Activated effector memory CD4-positive, alpha-beta T cell treated with Interleukin-2 at 50 U/mL for 16 hours (primary cell): ENCODE data around the gene RELN.
"Not testable (repeated sequence)": the region's sequence is repeated elsewhere in the genome, so short reads cannot be mapped to it uniquely, and the experiment has no call there.

Experiments used
- DNase-seq: peaks from one replicate; pipeline ENCODE4 v3.0.0-alpha.2; 2020

The RELN gene

DNA sequence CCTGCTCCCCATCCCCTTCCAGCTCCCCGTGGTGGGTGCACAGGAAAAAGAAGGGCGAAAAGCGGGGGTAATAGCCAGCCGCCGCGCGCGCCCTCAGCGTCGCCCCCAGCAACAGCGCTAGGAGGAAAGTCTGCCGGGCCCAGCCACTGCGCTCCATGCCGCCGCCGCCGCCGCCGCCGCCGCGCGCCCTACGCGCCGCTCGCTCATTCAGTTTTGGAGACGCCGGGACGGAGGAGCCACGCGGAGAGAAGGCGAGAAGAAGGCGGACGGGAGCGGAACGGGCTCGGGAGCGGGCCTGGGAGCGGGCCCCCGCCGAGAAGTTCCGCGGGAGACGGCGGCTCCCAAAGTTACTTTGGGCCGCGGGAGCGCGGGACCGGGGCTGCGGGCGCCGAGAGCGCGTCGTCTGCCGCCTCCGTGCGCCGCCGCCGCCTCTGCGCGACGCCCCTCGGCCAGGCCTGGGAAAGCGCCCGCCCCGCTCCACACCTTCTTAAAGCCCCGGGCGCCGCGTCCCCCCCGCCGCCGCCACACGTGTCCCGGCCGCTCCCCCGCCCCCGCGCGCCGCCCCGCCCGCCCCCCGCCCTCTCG is at the start of gene RELN:
TSS of gene RELN (minus strand) at position 459 of the 585 bp plus-strand sequence. CDS start at position 157, 302 bp downstream.
- no peak for DNase-seq

DNA sequence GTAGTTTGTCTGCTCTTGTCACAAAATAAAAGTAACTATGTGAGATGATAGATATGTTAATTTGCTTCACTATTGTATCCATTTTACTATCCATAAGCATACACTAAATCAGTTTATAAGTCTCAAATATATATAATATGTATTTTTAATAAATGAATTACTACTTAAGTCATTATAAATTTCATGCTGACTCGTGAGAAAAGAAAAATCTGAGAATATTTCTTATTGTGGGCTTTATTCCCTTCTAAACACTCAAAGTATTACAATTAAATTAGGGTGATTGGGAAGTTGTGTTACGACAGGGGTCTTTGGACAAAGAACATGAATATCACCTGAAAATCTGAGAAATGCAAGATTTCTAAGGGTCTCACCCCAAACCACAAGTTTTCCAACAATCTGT is 48.7 kb upstream of the RELN start:
- DNase-seq: no peak

DNA sequence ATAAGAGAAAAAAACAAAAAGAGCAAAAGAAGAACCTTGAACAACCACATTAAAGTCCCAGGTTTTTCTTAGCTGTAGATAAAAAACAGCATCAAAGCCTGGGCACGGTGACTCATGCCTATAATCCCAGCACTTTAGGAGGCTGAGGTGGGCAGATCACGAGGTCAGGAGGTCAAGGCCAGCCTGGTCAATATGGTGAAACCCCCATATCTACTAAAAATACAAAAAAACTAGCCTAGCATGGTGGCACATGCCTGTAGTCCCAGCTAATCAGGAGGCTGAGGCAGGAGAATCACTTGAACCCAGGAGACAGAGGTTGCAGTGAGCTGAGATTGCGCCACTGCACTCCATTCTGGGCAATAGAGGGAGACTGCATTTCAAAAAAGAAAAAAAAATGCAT is 47.4 kb upstream of the RELN start:
- not testable (repeated sequence) for DNase-seq

DNA sequence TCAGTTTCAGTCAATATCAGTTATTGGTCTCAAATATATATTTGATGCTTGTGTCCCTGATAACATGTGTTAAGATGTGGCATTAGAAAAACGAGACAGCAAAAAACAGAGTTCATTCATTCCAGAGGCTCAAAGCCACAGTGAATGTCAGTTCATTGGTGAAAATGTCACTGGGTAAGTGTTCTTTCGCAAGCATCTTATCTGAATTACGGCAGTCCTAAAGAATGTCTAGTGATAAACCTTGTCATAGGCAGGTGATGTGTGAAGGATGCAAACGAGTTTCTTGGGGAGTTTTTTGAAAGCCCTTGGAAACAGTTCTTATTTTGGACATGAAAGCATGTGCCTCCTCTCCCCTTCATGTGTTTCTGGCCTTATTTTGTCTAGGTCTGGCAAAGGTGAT is 45.9 kb upstream of the RELN start:
- DNase-seq: no peak

DNA sequence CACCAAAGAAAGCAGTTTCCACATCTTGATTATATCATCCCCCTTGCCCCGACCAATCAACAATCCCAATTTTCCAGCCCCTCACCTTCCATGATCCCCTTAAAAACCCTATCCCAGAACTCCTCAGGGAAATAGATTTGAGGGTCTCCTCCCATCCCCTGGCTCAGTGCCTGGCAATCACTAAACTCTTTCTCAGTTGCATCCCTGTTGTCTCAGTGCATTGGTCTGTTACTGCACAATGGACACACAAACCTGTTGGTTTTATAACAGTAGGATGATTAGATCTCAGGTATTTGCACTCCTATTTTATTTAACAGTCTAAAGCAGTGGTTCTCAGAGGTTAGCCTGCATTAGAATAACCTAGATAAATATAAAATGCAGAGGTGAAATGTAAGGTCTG is 45.2 kb upstream of the RELN start:
- no peak for DNase-seq

DNA sequence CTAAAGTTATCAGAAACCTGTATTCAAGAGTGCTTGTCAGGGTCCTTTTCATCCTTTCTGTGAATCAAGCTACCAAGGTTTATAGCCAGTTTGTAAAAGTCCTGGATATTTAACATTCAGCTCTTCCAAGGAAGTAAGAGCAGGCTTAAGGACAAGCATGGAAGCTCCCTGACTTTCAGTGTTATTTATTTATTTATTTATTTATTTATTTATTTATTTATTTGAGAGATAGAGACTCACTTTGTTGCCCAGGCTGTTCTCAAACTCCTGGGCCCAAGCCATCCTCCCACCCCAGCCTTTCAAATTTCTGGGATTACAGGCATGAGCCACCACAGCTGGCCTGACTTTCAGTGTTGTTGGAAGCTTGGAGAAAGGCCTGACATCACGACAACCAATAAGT is 44.4 kb upstream of the RELN start:
- no peak for DNase-seq

DNA sequence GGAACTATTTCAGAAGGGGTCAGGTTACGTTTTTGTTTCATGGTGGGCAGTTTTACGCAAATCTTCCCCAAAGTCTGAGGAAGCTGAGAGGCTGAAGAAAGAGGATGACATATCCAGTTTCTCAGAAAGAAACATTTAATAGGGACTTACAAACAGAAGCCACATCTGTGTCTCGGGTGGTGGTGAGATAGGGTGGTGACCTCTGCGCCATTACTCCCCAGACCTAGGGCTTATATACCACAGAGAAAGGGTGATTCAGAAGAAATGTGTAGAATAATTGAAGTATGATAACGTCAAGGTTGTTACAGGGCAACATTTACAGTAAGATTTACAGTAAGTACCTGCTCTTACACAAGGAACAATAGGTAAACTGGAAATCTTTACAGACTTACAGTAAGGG is 43.0 kb upstream of the RELN start:
- DNase-seq: no peak

DNA sequence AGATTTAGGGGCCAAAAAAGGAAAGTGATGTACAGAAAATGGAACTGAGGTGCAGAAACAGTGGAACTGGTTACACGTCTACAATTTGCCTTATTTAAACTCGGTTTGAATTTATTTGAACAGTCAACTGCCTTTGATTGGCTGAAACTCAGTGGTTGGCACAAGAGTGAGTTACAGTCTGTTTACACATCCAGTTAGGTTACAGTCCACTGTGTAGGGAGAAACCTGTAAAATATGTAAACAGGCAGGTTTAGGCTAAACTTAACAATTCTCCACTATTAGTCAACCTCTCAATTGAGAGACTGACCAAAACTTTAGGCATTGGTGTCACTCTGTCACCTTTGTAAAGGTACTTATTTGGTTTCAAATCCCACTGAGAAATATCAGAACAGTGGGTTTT is 40.3 kb upstream of the RELN start:
- no peak for DNase-seq

DNA sequence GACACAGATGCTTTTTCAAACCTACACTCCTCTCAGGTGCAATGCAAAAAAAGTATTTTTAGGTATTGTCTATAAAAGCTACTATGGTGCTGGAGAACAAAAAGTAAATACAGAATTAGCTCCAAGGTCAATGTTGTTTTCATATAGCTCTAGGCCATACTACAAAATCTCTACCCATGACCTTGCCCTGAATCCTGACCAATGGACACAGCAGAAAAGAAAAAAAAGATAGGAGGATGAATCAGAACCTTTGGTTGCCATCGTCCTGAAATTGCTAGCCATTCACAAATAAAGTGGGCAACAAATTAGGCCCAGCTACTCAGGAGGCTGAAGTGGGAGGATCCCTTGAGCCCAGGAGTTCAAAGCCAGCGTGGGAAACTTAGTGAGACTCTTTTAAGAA is 35.2 kb upstream of the RELN start:
- DNase-seq: no peak

DNA sequence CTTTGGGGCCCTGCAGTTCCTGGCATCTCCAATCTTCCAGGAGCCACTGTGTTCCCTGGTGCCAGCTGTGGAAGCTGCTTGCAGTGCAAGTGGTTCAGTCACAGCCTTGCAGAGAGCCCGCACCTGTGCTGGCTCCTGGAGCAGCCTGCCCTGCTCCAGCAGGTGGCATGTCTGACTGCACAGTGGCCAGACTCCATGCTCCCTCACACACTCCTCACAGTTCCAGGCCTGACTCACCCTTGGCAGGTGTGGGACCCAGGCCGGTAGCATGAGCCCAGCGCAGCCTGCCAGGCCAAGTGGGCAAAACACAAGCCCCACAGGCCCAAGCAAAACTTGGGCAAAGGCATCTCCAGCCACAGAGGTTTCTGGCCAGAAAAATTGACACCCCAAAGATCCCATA is 33.6 kb upstream of the RELN start:
- DNase-seq: no peak

DNA sequence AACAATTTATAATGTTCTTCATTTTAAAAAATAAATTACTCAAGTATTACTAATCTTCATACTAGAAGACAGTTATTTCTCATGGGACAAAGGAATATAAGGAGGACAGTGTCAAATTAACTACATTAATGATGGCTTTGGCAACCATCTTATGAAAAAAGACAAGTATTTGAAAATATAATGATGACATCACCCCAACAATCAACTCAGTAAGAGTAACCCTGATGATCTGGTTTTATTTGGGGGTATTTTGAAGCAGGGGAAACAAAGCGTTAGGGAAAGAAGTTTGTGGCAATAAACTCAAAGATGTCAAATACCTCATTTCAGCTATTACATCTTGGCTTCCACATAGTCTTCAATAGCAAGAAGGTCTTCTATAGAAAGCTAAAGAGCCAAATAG is 29.0 kb upstream of the RELN start:
- DNase-seq: no peak

DNA sequence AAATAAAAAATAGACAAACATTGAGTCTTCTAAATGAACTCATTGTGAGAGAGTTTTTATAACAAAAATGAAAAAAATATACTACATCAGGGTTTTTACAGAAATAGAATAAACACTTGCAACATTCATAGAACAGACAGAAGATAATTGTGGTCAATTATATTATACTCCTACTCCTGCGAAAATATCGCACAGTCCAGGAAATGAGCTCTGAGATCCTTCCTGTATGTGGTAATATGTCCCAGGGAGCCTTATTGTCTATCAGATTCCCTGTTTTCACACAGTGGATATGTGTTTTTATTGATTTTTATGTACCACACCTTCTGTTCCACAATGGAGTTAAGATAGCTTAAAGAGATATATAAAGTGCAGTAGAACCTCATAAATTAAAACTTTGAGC is 27.5 kb upstream of the RELN start:
- no peak for DNase-seq

DNA sequence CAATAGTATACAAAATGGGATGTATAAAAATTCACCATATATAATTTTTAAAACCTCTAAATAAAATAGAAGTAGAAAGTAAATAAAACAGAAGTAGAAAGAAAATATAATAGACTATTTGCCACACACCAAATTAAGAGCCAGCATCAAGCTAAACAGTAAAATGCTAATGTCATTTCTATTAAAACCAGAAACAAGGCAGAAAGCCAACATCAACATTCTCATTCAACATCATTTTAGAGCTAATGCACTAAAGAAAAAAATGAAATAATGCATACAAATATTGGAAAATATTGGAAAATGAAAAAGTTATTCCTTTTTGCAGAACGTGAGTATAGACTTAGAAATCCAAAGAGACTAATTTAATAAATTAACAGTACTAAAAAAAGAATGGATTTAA is 23.4 kb upstream of the RELN start:
- DNase-seq: no peak

DNA sequence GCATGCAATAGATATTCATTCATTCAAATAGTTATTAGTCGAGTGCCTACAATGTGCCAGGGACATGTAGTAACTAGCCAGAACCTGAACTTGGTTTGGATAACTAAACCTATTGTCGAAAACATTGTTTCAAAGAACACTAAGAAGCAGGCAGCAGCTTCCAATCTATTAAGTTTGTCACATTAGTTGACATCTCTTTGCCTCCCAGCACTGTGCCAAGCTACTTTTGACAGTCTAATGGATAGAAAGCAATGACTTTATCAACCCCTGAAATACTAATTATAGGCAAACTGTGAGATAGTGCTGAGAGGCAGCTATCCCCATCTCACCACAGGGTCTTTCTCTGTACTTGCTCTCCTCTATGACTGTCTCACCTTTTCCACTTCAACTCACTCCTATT is 22.4 kb upstream of the RELN start:
- no peak for DNase-seq

DNA sequence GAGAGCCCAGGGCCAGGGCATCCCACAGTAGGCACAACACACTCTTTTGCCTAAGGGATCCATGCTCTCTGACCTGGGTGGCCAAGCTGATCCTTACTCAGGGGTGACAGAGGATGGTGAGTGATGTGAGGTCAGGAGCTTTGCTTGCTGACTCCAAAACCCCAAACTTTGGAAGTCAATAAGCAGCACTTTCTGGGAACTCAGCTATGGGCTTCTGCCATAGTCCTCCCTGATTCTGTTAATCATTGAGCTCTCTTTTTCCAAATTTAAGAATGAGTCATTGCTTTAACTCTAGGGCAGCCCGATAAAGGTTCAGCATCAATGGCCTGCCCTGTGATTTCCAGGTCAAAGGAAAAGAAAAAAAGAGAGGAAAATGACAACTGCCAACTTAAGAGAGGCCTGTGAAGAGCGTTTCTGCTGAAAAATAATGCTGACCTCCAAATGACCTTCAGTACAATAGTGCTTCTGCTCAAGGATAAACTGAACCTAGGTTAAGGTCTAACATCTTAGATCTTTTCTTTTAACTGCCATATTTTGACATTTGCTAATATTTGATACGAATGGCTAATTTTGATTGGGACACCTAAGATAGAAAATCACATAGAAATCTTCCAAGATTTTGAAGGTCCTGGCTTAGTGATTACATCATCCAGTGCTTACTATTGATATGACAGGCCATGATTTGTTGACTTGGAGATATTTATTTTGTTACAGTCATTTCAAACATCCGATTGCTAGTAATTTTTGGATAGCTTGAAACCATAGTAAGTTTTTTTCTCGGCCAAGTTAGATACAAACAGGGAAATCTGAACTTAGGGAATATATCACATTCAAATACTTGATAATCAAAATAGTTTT is 20.8 kb upstream of the RELN start:
- DNase-seq: no peak

DNA sequence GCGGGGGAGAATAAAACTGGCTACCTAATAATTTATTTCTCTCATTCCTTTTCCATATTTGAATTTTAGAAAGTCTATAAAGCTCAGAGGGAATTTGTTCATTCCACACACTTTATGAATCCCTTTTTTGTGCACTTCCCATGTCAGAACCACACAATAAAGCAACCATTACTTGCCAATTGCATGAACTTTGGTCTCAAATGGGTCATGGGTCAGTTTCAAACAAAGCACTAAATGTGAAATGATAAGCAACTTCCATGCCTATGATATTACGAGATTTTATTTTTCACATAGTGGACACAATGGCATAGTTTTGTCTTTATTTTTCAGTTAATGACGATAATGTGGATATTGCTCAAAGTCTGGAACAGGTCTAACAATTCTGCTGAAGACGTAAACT is 18.6 kb upstream of the RELN start:
- no peak for DNase-seq

DNA sequence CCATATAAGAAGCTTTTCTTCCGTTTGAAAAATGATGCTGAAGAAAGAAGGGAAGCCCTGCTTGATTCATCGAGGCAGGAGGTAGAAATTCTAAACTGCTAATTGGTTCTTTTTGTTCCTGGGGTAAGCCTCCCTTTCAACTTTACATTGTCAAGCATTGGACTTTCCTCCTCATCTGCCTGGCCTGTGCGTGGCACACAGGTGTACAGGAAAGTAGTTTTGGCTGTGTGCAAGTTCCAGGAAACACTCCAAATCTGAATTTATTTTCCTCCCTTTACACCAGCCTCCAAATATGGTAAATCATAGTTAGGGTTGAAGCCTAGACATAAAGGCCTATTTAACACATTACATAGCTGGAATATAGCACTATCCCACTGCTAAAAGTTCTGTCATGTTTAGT is 18.2 kb upstream of the RELN start:
- no peak for DNase-seq

DNA sequence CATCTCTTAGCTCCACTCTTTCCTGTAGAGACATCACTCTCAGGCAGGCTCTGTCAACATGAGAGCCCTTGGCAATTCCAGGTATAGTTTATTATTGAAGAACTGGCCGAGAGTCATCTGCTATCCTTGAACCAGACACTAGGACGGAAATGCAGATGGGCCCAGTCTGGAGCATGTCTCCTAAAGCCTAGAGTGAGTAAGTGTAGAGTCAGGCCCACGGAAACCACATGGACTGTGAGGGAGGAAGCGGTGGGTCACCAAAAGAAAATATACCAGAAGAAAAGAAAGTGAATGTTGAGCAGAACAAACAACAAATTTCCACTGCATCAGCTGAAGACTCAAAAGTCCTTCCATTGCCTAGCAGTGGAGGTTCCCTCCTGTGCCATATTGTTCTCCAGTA is 15.7 kb upstream of the RELN start:
- no peak for DNase-seq

DNA sequence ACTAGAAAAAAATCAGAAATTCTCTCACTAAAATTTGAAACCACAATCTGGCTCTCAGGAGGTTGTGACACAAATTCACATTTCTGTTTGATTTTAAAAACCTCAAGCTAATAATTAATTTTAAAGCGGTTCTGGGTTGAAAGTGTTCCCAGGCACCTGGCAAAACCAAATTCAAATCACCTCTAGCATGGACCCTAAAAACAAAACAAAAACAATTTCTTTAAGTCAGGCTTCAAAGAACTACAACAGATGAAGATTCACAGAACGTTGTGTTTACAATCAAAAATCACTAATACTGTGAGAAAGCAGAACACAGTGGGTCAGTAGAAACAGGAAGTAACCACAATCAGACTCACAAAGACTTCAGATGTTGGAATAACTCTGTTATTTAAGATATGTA is 7.2 kb upstream of the RELN start:
- DNase-seq: no peak

DNA sequence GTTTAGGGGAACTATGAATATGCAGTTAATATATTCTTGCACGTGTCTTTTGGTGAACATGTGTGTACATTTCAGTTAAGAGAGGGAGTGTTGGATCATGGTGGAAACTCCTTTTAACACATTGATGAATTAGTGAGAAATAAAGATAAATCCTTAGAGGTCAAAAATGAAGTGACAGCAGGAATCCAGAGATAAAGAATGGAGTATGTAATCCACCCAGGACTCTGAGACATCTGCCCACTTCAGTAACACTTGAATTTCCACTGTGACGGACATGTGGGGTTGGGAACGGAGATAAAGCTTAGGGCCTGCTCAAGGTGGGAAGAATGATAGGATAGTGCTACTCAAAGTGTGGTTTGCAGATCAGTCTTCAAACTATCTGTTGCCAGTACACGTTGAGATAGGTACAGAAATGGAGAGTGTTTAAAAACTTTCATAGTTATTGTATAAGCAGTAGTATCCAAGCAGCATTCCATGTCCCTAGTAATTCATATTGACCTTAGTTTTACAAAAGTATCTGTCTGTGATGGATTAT is 6.6 kb upstream of the RELN start:
- DNase-seq: no peak

DNA sequence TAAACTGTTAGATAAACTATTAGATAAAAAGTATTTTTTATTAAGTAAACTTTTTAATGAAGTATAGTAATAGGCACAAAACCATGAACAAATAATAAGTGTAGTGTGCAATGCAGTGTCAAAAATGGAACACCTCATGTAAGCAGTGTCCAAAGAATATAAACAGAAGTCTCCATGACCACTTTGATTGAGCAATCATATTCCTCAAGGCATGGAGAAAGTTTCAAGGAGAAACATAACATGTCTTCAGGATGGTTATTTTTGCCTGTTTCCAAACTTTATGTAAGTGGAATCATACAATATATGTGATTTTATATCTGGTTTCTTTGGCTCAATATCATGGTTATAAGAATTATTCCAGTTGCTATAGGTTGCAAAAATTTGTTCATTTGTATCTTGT is 6.1 kb upstream of the RELN start:
- DNase-seq: no peak

DNA sequence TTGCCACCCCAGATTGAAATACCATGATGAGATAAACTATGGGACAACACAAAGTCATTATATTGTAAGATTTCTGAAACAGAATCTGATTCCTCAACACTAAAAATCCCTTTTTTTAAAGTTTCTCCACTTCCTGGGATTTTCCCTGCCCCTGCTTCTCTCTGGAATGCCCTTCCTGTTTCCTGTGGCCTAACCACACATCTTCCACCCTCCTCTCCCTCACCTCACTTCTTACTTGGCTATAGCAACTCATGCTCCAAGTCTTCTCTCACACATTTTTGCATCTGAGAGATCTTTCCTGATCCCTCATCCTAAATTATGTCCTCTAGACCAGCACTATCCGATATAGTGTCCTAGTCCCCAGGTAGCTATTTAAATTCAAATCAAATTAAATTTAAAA is 4.1 kb upstream of the RELN start:
- DNase-seq: no peak

DNA sequence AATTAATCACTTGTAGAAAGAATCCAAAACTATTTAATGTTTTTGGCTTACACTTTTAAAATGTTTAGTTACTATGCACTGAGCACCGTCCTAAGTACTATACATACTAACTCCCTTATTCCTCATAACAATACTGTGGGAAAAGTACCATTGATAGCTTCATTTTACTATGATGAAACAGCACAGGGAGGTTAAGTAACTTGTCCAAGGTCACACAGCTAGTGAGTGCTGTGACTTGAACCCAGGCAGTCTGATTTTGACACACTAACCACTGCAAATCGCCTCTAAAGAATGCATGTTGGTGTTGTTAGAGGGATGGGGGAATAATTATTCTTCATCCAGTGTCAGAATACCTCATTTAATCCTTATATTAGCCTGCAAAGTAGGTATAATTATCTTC is 1.9 kb upstream of the RELN start:
- no peak for DNase-seq

DNA sequence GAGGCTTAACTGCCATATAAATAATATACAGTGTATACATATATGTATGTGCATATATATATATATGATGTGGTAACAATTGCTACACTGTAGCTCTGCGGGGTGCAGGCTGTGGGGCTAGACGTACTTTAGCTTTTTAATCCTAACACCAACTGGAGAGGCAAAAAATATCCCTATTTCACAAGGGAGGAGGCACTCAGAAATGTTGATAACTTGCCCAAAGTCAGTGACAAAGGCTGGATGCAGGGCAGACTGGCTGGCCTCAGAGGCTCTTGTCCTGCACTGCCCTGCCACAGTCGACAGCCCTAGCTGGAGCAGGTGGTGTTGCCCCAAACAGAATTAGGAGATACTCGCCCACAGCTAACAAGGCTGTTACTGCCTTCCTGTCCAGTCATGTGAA is 1.5 kb upstream of the RELN start:
- no peak for DNase-seq
